ENCODE data around the gene DNAJA3.

The DNAJA3 gene

DNA sequence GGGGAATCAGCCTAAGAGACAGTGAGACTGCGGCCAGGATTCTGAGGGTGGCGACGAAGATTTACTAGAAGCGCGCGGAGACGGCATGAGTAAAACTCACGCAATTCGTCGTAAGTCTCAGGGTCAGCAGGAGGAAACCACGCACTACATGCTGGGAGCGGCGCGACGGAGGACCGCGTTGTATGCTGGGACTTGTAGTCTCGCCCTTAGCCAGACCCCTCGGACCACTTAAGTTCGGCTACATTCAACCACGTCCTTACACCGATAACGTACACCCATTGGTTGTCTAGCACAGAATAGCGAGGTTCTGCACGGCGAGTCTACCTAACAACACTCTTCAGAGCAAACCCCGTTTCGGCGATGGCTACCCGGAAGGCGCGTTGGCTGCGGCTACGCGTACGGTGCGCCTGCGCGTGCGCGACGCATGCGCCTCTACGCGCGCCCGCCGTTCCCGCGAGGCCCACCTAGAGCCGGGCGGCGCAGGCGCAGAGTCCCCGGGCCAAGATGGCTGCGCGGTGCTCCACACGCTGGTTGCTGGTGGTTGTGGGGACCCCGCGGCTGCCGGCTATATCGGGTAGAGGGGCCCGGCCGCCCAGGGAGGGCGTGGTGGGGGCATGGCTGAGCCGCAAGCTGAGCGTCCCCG is at the start of gene DNAJA3:
Gene DNAJA3 (plus strand): TSS at position 491 of the 643 bp plus-strand sequence. CDS start 14 bp downstream, at position 505.
- peak; percentile 94 for DNase-seq

DNA sequence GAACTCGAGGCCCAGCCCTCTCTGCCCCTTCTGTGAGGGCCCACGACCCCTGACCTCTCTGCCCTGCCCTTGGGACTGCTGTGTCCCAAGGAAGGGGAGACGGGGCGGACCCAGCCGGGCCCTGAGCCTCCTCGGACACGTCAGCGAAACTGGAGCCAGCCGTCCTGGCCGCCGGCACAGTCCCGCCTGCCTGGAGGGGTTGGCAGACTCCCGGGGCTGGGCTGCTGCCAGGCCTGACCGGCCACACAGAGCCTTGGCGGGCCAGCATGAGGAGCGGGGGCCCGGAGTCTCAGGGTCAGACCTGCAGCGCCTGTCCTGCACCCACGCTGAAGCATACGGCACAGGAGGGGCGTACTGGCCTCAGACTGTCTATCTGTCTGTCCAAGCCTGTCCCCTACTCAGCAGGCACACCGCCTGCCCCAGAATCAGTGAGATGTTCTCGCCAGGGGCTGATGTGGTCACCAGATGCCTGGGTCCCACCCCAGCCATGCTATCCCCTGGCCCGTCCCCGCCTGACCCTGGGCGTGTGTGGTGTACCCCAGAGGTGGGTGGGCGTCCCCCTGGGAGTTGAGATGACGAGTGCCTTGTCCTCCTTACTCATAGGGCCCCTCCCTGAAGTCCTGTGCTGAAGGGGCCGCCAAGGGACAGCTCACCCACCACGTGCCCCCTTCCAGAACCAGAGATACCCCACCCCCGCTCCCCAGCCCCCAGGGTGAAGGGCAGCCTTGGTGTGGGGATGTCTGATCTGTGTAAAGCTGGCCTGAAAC is 49.4 kb upstream of the DNAJA3 start:
- no peak for DNase-seq

DNA sequence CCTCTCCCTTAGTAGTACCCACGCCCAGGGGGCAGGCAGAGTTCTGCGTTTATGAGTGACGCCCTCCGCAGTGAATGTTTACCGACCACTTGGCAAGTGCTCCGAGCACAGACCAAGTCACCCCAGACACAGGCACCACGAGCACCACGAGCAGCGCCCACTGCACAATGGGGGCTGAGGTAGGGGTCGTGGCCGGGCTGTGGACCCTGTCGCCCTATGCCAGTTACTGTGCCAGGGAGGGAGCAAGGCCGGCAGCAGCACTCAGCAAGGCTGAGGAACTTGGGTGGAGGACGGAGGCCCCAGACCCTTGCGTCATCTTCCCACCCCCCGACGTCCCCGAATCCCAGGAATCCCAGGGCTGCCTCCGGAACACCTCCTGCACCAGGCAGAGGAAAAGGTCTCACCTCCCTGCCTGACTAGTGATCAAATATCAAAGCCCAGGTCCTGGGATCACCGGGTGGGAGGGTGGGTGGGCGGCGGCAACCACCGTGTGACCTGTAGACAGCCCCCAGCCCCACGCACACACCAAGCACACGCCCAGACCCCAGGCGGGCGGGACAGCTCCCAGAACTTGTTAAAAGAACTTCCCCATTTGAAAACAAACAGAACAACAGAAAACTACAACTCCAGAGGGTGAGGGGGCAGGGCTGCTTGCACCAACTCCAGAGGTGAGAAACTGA is 48.6 kb upstream of the DNAJA3 start:
- no peak for DNase-seq

DNA sequence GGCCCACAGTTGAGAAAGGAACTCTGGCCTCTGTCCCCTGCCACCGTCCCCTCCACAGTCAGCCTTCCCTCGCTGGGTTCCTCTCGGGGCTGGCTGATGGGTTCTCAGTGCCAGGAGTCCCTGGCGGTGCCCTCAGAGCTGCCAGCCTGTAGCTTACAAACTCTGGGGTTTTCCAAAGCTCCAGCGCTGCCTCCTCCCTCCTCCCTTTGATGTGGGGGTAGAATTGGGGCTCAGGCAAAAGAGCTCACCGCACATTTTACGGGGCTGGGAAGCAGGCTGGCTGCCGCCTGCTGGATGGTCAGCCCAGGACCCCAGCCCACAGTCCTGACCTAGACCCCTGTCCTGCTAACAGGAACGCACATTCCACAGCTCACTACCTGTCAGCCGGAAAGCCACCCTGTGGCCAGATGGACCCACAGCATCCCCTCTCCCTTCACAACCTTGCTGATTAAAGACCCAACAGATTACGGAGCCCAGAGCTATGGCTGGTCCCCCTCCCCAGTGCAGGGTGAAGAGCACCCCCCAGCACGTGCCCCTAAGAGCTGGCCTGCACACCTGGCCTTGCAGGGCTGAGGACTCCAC is 48.0 kb upstream of the DNAJA3 start:
- DNase-seq, result no peak

DNA sequence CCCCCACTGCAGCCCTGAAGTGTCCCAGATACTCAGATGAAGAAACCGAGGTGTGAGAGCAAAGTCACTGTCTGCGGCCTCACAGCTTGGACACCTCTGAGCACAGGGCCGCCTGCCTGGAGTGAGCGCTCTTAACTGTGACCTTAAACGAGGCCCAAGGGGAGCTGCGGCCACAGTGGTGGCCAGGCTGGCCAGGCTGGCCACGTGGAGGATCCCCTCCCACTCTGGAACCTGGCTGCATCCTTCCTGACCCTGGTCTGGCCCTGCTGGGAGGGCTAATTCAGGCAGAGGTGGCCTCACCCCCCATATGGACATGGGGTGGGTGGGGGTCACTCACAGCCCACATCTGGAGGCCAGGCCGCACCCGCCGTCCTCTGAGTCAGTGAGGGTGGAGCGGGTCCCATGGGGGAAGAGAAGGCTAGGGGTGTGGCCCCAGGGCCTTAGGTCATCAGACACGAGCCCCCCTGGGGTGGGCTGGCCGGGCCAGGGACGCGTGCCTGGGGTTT is 47.5 kb upstream of the DNAJA3 start:
- no peak for DNase-seq

DNA sequence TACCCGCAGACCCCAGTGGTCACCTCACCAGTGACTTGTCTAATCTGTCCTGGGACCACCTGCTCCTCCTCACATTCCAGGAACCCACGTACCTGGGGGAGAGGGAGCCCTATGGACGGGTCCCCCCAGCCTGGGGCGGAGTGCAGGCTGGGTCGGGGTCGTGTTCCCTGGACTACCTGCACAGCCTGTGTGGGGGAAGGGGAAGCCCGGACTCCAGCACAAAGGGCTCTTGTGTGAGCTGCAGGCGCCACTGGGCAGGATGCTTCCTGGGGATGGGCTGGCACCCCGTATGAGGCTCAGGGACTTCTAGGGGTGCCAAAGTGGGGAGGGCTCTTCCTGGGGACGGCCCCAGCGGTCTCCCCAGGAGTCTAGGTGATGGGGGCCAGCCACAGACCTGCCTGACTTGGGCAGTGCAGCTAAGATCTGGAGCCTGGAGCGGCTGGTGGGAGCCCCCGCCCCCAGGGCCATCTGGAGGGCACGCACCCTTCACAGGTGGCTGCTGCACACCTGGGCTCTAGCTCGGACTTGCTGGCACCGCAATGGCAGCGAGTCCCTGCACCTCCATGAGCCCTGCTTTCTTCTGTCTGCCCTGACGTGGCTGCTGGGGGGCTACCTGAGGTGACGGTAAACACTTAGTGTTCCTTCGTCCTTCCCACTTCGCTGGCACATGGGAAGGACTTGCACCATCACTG is 46.5 kb upstream of the DNAJA3 start:
- no peak for DNase-seq

DNA sequence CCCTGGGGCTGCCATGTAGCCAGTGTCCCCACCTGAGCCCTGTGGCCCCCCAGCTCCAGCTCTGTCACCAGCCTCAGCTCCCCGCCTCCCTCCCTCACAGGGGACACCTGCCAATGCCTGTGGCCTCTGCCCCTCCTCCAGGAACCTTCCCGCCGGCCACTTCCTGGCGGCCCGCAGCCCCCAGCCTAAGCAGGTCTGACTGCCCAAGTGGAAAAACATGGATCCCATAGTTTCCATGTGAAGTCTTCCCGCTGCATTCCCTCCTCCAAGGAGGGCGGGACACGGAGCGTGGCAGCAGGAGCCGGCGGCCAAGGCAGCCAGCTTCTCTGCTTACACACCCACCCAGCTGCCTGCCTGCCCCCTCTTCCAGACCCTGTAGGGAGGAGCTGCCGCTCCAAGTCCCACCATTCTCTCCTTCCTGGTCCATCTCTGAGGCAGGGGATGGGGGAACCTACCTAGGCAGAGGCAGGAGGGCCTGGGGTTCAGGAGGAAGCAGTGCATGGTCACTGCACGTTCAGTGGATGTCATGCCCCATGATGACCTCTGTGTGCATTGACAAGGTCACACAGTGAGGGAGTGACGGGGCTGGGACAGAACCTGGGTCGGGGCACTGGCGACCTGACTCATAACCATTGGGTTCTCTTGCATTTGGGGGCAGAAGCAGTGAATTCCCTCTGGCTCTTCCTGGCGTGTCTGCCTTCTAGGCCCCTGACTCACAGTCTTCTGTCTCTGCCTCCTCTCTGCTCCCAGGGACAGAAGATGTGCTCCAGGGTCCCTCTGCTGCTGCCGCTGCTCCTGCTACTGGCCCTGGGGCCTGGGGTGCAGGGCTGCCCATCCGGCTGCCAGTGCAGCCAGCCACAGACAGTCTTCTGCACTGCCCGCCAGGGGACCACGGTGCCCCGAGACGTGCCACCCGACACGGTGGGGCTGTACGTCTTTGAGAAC is 45.3 kb upstream of the DNAJA3 start:
- DNase-seq, result no peak

DNA sequence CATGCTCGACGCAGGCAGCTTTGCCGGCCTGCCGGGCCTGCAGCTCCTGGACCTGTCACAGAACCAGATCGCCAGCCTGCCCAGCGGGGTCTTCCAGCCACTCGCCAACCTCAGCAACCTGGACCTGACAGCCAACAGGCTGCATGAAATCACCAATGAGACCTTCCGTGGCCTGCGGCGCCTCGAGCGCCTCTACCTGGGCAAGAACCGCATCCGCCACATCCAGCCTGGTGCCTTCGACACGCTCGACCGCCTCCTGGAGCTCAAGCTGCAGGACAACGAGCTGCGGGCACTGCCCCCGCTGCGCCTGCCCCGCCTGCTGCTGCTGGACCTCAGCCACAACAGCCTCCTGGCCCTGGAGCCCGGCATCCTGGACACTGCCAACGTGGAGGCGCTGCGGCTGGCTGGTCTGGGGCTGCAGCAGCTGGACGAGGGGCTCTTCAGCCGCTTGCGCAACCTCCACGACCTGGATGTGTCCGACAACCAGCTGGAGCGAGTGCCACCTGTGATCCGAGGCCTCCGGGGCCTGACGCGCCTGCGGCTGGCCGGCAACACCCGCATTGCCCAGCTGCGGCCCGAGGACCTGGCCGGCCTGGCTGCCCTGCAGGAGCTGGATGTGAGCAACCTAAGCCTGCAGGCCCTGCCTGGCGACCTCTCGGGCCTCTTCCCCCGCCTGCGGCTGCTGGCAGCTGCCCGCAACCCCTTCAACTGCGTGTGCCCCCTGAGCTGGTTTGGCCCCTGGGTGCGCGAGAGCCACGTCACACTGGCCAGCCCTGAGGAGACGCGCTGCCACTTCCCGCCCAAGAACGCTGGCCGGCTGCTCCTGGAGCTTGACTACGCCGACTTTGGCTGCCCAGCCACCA is 44.4 kb upstream of the DNAJA3 start:
- DNase-seq, result no peak

DNA sequence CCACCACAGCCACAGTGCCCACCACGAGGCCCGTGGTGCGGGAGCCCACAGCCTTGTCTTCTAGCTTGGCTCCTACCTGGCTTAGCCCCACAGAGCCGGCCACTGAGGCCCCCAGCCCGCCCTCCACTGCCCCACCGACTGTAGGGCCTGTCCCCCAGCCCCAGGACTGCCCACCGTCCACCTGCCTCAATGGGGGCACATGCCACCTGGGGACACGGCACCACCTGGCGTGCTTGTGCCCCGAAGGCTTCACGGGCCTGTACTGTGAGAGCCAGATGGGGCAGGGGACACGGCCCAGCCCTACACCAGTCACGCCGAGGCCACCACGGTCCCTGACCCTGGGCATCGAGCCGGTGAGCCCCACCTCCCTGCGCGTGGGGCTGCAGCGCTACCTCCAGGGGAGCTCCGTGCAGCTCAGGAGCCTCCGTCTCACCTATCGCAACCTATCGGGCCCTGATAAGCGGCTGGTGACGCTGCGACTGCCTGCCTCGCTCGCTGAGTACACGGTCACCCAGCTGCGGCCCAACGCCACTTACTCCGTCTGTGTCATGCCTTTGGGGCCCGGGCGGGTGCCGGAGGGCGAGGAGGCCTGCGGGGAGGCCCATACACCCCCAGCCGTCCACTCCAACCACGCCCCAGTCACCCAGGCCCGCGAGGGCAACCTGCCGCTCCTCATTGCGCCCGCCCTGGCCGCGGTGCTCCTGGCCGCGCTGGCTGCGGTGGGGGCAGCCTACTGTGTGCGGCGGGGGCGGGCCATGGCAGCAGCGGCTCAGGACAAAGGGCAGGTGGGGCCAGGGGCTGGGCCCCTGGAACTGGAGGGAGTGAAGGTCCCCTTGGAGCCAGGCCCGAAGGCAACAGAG is 43.5 kb upstream of the DNAJA3 start:
- no peak for DNase-seq

DNA sequence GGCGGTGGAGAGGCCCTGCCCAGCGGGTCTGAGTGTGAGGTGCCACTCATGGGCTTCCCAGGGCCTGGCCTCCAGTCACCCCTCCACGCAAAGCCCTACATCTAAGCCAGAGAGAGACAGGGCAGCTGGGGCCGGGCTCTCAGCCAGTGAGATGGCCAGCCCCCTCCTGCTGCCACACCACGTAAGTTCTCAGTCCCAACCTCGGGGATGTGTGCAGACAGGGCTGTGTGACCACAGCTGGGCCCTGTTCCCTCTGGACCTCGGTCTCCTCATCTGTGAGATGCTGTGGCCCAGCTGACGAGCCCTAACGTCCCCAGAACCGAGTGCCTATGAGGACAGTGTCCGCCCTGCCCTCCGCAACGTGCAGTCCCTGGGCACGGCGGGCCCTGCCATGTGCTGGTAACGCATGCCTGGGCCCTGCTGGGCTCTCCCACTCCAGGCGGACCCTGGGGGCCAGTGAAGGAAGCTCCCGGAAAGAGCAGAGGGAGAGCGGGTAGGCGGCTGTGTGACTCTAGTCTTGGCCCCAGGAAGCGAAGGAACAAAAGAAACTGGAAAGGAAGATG is 42.8 kb upstream of the DNAJA3 start:
- DNase-seq, result no peak

DNA sequence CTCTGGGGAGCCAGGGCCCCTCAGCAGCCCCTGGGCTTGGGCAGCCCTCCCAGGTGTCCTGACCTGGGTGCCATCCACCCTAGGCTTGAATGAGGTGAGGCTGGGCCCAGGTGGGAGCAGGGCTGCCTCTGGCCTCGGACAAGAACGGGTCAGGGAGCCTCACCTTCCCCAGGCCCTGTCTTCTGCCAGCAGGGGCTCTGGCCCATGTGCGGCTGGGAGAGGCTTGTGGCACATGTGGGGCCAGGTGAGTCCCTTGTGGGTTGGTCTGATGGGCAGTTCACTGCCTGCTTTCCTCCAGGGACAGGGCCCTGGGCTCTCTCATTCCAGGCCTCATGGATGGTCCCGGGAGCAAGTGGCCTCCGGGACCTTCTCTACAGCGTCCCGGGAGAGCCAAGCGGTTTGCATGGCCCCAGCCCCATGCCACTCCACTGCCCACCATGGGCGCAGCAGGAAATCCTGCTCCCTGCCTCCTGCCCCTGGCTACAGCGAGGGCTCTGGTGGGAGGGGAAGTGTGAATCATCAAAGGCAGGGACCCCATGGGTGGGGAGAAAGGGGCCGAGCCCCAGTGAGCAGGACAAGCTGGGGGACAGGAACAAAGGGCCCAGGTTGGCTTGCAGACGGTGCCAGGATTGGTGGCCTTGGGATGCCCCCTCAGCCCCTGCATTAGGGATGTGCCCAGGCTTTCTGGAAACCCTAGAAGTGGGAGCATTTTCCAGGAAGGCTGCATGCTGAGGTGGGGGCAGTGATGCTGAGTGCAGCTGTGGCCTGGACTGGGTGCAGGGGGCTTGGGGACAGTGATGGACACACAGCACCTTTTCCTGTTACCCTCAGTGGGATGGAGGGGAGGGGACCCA is 41.9 kb upstream of the DNAJA3 start:
- DNase-seq, result no peak

DNA sequence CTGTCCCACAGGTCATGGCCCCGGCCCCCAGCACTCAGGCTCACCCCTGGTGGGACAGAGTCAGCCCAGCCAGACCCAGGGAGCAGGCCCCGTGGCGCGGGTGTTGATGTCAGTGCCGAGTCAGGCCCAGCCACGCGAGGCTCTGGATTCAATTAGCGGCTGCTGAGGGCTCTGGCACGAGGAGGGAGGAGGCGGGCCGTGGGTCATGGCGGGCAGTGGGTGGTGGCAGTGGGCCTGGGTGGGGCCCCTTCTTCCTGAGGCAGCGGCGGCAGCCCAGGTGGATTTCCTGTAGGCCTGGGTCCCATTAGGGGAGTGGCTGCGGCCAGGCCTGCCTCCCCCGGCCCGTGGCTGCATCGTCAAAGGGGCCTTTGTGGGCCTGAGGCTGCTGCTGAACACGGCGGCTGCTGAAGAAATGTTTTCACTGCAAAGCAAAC is 41.1 kb upstream of the DNAJA3 start:
- no peak for DNase-seq

DNA sequence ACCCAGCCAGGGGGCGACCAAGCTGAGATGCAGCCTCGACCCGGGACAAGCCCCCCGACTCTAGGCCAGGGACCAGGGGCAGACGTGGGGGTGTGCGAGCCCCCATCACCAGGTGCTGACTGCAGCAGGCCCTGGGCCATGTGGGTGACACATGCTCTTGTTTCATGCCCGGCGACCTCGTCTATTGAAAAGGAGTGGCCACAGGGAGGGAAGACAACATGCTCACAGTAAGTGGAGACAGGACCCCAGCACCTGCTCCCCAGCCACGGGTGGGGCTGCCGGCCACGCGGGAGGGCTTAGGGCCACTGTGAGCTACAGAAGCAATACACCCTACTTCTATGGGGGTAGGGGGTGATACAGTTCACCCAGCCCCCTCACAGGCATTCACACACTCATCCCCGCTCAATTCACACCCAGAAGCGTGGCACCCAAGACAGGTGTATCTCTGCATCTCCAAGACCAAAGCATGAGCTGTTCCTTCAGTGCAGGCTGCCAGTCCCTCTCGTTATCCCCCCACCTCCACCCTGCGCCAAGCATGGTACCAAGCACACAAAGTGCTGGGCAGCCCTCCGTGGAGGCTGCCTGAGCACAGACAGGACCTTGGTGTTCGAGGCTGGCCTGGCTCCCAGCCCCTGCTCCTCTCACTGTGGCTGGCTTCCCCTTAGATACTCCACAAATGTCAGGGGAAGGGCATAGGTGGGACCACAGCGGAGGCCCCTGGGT is 40.4 kb upstream of the DNAJA3 start:
- no peak for DNase-seq

DNA sequence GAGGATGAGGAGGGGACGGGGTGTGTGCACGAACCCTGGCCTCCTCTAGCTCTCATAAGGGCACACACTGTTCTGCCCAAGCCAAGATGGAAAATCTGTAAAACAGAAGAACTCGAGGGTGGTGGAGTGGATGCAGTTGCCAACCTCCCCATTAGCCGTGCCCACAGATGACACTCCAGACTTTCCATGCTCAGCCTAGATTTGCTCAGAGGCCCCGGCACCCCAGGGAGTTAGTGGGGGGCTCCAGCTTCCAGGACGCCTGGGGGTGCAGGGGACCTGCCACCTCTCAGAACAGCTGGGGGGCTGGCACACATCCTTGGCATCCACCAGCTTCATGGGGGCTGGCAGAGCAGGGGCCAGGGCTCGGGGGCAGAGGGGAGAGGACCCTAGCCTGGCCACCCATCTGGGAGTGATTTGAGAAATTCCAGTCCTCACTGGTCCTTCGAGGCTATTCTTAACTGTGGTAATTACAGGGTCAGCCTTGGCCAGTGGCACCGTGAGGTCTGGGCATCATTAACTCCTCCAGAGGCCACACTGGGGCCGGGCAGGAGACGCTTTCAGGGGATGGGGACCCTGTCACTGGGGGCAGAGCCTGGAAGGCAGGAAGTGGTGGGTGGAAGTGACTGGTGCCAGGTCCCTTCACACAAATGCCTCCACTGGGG is 39.7 kb upstream of the DNAJA3 start:
- DNase-seq, result no peak

DNA sequence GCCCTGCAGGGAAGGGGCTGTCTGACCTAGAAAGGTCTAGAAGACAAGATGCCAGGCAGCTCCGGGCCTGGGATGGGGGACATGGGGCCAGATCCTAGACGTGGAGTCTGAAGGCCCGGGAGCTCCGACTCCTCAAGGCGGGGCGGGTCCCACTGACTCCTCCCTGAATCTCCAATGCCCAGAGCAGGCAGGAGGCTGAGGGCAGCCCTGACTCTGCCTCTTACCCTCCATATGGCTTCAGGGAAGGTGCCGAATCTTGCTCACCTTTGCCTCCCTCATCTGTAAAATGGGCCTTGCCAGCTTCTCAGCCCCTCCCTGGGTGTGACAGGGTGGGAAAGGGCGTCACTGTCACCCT is 39.2 kb upstream of the DNAJA3 start:
- DNase-seq, result no peak

DNA sequence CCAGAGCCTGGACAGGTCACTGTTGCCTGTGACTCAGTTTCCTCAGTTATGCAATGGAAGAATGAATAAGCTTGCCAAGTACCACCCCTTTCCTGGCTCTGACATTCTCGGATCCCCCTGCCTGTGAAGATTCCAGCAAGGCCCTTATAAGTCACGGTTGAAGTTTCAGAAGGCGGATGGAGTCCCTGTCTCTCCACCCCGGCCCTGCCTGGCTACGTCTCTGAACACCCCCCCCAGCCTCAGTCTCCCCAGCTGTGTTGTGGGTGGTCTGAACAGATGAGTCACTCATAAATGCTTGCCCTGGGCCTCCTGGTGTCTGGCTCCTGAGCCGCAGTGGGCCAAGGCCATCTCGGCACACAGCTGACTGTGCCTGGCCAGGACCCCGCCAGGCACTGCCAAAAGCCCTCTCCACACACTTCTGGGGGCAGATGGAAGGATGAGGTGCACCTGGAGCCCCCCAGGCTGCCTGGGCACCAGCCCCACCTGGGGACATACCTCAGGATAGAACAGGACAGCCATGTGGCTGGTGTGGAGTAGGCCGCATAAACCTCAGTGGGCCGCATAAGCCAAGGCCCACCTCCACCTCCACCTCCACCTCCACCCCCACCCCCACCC is 38.6 kb upstream of the DNAJA3 start:
- DNase-seq, result no peak

DNA sequence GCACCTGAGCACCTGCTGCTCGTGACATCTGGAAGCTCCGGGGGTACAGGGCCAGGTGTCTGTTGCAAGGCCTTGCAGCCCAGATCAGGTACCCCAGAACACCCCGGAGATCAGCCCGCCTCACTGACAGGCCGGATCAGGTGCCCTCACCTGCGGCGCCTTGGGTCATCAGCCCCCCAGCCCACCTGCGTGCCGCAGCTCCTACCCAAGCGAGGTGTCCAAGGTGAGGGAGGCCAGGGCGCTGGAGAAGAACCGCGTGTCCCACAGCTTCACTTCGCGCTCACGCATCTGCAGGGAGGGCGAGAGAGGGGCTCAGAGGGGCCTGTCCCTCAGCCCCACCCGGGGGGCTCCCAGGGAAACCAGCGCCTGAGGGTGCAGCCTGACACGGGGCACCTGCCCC is 37.9 kb upstream of the DNAJA3 start:
- no peak for DNase-seq

All from stimulated activated CD4-positive, alpha-beta T cell treated with anti-CD3 and anti-CD28 coated beads, Interleukin-15, amount 100 ng/mL, for 24 hours (primary cell).